OCI-LY1 (cell line): ENCODE measurements around the gene NUP210.

Experiments used
- H2AFZ ChIP-seq: fragments of 200-600 bp; sonication (generic), shearing (Covaris generic); 2 replicates; pipeline ENCODE4 v1.6.0; 2014; ENCODE audit warnings: antibody characterized with exemption, mild to moderate bottlenecking, low read length
- H3F3A ChIP-seq: fragments of 200-600 bp; sonication (generic), shearing (Covaris generic); 2 replicates; pipeline ENCODE4 v1.6.0; 2014; ENCODE audit warnings: mild to moderate bottlenecking, antibody characterized with exemption, low read length, moderate library complexity; ENCODE audit not compliant: insufficient read depth
- H3K27ac ChIP-seq: fragments of 200-600 bp; sonication (generic); 2 replicates; pipeline ENCODE4 v1.5.1; 2014; ENCODE audit warnings: low read length, mixed run types, mild to moderate bottlenecking, low read depth; ENCODE audit not compliant: poor library complexity, severe bottlenecking
- H3K27me3 ChIP-seq: fragments of 200-600 bp; sonication (generic); 2 replicates; pipeline ENCODE4 v1.6.0; 2014; ENCODE audit warnings: antibody characterized with exemption, mild to moderate bottlenecking, low read length, moderate library complexity; ENCODE audit not compliant: insufficient read depth
- H3K36me3 ChIP-seq: fragments of 200-600 bp; sonication (generic); 2 replicates; pipeline ENCODE4 v1.6.1; 2014; ENCODE audit warnings: mild to moderate bottlenecking, antibody characterized with exemption, low read length, moderate library complexity, mixed read lengths; ENCODE audit not compliant: insufficient read depth
- H3K4me1 ChIP-seq: fragments of 200-600 bp; sonication (generic); 2 replicates; pipeline ENCODE4 v1.5.1; 2014; ENCODE audit warnings: mild to moderate bottlenecking, low read length, moderate library complexity; ENCODE audit not compliant: insufficient read depth, severe bottlenecking
- H3K4me2 ChIP-seq: fragments of 200-600 bp; sonication (generic), shearing (Covaris generic); 2 replicates; pipeline ENCODE4 v1.6.1; 2014; ENCODE audit warnings: low read length
- H3K4me3 ChIP-seq: fragments of 200-600 bp; sonication (generic); 2 replicates; pipeline ENCODE4 v1.5.1; 2014; ENCODE audit warnings: low read length, low read depth, mild to moderate bottlenecking, mixed read lengths; ENCODE audit not compliant: poor library complexity, severe bottlenecking
- H3K79me2 ChIP-seq: fragments of 200-600 bp; shearing (Covaris generic); 2 replicates; pipeline ENCODE4 v1.6.1; 2016; ENCODE audit warnings: mixed run types, low read length, mixed read lengths; ENCODE audit not compliant: insufficient read depth
- H3K9ac ChIP-seq: fragments of 200-600 bp; sonication (generic), shearing (Covaris generic); 2 replicates; pipeline ENCODE4 v1.6.1; 2014; ENCODE audit warnings: mild to moderate bottlenecking, low read length, mixed read lengths
- H3K9me2 ChIP-seq: fragments of 200-600 bp; sonication (generic), shearing (Covaris generic); 2 replicates; pipeline ENCODE4 v1.6.1; 2014; ENCODE audit warnings: low read depth, mild to moderate bottlenecking, low read length, mixed read lengths
- H3K9me3 ChIP-seq: fragments of 200-600 bp; shearing (Covaris generic); 2 replicates; pipeline ENCODE4 v1.6.1; 2014; ENCODE audit warnings: low read length, mixed read lengths
- H4K20me1 ChIP-seq: fragments of 200-600 bp; sonication (generic), shearing (Covaris generic); 2 replicates; pipeline ENCODE4 v1.6.0; 2016; ENCODE audit warnings: mild to moderate bottlenecking, low read length; ENCODE audit not compliant: insufficient read depth
- EZH2 ChIP-seq: fragments of 200-600 bp; sonication (generic), shearing (Covaris generic); IDR thresholded peaks from 2 replicates; pipeline ENCODE4 v1.8.0; 2017; ENCODE audit warnings: borderline replicate concordance, mixed run types, mild to moderate bottlenecking, antibody characterized with exemption, low read length, moderate library complexity, mixed read lengths
- TF ChIP-seq, protein P1 (sequence below): fragments of 200-600 bp; sonication (generic), shearing (Covaris generic); IDR thresholded peaks from 2 replicates; pipeline ENCODE4 v1.5.1; 2017; ENCODE audit warnings: mild to moderate bottlenecking, antibody characterized with exemption, low read length, moderate library complexity, mixed read lengths

The NUP210 gene

GRCh38 chr3:13289771-13290285 lies 130.3 kb downstream of the NUP210 start:
- Histone ChIP-seq H4K20me1 (no peaks in the 10 kb centered on the region), H3K79me2 (no peaks in the 10 kb centered on the region), H3K4me2 (no peak overlapping the region), H3K4me3 (no peak overlapping the region), H3K36me3 (peaks cover 4% of the 10 kb centered on the region; the same call in 1 of the 2 replicates), H3K27ac (no peak overlapping the region), H3K9ac (no peak overlapping the region), H3K9me2 (no peaks in the 10 kb centered on the region), H3K9me3 (peaks cover 12% of the 10 kb centered on the region), H3F3A (no peaks in the 10 kb centered on the region), H3K27me3 (peaks cover 14% of the 10 kb centered on the region; the same call in 1 of the 2 replicates), H2AFZ (no peak overlapping the region), H3K4me1 (no peaks in the 10 kb centered on the region)
- TF ChIP-seq EZH2: no peak
- TF ChIP-seq, protein P1, sequence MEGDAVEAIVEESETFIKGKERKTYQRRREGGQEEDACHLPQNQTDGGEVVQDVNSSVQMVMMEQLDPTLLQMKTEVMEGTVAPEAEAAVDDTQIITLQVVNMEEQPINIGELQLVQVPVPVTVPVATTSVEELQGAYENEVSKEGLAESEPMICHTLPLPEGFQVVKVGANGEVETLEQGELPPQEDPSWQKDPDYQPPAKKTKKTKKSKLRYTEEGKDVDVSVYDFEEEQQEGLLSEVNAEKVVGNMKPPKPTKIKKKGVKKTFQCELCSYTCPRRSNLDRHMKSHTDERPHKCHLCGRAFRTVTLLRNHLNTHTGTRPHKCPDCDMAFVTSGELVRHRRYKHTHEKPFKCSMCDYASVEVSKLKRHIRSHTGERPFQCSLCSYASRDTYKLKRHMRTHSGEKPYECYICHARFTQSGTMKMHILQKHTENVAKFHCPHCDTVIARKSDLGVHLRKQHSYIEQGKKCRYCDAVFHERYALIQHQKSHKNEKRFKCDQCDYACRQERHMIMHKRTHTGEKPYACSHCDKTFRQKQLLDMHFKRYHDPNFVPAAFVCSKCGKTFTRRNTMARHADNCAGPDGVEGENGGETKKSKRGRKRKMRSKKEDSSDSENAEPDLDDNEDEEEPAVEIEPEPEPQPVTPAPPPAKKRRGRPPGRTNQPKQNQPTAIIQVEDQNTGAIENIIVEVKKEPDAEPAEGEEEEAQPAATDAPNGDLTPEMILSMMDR: no peak

GRCh38 chr3:13288732-13289718 lies 131.1 kb downstream of the NUP210 start:
- H3K27me3 ChIP-seq: peaks cover 22% of the 10 kb centered on the region; the same call in 1 of the 2 replicates

DNA sequence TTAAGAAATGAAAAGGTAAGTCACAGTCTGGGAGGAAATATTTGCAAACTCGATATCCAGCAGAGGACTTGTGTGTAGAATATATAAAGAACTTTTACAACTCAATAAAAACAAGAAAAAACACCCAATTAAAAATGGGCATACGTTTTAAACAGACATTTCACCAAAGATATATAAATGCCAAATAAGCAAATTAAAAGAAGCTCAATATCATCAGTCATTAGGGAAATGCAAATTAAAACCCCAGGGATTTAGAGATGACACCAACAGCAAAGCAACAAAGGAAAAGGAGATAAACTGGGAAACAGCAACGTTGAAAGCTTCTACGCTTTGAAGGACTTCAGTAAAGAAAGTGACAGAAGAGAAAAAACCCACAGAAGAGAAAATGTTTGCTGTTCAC lies 132.3 kb downstream of the NUP210 start:
- Histone ChIP-seq H3K79me2 (no peaks in the 10 kb centered on the region), H3K4me2 (no peak overlapping the region), H3K4me3 (no peak overlapping the region), H3K4me1 (no peaks in the 10 kb centered on the region), H3K27ac (no peak overlapping the region), H4K20me1 (no peaks in the 10 kb centered on the region), H3K36me3 (peaks cover 4% of the 10 kb centered on the region; the same call in 1 of the 2 replicates), H3K9me2 (no peaks in the 10 kb centered on the region), H2AFZ (no peak overlapping the region), H3K9ac (no peak overlapping the region), H3K9me3 (peaks cover 20% of the 10 kb centered on the region), H3F3A (no peaks in the 10 kb centered on the region), H3K27me3 (peaks cover 25% of the 10 kb centered on the region; the same call in 1 of the 2 replicates)
- TF ChIP-seq EZH2: no peak
- TF ChIP-seq, protein P1: no peak

More at GRCh38 chr3:13288732-13289718, 131.1 kb downstream of the NUP210 start:
- Histone ChIP-seq H4K20me1 (no peaks in the 10 kb centered on the region), H3K4me3 (no peak overlapping the region), H3K9ac (no peak overlapping the region), H3K79me2 (no peaks in the 10 kb centered on the region), H3K9me2 (no peaks in the 10 kb centered on the region), H3K4me2 (no peak overlapping the region), H3K36me3 (peaks cover 4% of the 10 kb centered on the region; the same call in 1 of the 2 replicates), H3K9me3 (peaks cover 18% of the 10 kb centered on the region), H2AFZ (no peak overlapping the region), H3K27ac (no peak overlapping the region), H3K4me1 (no peaks in the 10 kb centered on the region), H3F3A (no peaks in the 10 kb centered on the region)
- TF ChIP-seq EZH2: no peak
- TF ChIP-seq, protein P1: no peak
